ENCODE data around the gene ARRDC1. TPM values are rescaled to one million over a fixed set of nuclear protein-coding genes. Genes with fewer than 3 reads are reported as not detected.
"Not testable (repeated sequence)": the region's sequence is repeated elsewhere in the genome, so short reads cannot be mapped to it uniquely, and the experiment has no call there.

Gene ARRDC1
- total RNA-seq = 109 and 113 TPM in 2 replicates

DNA sequence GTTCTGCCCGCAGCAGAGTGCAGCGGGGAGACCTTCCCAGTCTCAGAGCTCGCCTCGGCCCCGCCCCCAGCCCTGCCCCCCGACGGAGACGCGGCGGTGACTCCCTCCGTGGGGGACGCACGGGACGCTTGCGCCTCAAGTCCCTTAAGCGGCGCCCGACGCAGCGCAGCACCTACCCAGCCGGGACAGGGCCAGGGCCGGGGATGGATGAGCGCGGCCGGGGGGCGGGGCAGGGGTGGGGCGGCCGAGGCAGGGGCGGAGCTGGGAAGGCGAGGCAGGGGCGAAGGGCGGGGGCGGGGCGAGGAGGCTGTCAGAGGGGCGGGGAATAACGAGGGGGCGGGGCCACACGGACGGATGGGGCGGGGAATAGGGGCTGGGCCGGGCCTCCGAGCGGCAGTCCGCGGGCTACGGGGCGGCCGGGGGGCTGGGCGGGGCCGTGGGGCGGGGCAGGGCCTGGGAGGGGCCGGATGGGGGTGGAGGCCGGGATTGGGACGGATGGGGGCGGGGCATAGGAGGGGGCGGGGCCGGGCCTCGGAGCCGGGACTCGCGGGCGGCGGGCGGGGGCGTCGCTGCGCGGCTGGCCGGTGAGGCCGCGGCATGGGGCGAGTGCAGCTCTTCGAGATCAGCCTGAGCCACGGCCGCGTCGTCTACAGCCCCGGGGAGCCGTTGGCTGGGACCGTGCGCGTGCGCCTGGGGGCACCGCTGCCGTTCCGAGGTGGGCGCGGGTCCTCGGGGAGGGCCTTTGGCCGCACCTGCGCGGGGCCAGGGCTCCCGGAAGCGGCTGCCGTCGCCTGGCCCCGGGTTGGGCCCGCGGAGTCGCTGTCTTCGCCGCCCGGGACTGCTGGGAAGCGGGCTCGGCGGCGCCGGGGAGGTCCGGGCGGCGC is at the start of gene ARRDC1:
Gene ARRDC1 (plus strand): TSS at position 566 of the 884 bp plus-strand sequence. CDS start 32 bp downstream, at position 598.
- intact Hi-C loops (cut with micrococcal nuclease) = loop anchor here (1.0 to 5.0 kb wide), 15 partner anchors 13 to 1698 kb away; partner anchors contain the start of genes CAMSAP1, DNLZ, DPH7 and EXD3

DNA sequence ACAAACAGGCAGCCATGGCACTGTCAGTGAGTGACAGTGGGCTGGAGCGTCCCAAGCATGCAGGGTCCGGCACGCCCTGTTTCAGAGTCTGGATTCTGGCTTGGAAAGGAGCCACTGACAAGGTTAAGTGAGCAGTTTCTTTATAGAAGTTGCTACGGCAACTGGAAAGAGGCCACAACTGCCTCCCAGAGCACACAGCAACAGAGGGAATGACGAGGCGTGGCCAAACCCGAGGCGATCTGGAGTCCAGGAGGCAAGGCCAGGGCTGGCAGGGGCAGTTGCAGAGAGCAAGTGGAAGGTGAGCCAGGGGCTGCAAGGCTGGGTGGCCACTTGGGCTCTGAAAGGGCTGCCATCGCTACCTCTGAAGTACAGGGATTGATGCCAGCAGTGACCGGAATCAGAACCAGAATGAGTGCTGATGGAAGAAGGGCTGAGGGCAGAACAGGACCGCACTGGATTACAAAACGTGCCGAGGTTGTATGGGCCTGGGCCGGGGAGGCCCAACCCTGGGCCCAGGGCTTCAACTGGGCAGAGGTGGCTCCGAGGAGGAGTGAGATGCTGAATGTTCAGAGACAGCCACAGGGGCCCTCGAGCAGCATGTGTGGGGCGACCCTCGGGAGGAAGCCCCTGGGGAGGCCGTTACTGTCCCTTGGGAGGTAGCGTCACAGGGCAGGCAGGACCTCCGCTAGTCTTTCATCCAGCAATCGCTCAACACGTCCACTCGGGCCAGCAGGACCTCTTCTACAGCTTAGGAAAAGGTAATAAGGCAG is 49.2 kb upstream of the ARRDC1 start:
- intact Hi-C loops (cut with micrococcal nuclease) = loop anchor here (10.0 kb wide), 1 partner anchor 471 kb away; the partner anchor contains the start of gene MAN1B1

DNA sequence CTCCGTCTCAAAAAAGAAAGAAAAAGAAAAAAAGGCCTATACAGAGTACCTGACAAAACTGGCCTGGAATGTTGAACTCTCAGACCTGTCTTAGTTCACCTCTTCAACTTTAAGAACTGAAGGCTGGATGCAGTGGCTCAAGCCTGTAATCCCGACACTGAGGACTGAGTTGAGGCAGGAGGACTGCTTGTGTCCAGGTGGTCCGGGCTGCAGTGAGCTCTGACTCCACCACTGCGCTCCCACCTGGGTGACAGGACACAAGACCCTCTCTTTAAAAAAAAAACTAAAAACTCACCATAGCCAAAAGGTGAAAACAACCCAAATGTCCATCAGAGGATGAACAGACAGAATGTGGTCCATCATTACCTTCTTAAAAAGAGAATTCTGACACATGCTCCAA is 47.4 kb upstream of the ARRDC1 start:
- intact Hi-C loops (cut with micrococcal nuclease) = loop anchor here (10.0 kb wide), 1 partner anchor 473 kb away; the partner anchor contains the start of gene MAN1B1

- intact Hi-C loops (cut with micrococcal nuclease) = no loop called here
Observed at GRCh38 chr9:137564134-137564533, 41.4 kb upstream of the ARRDC1 start.

GRCh38 chr9:137564817-137565411 is 40.6 kb upstream of the ARRDC1 start:
- intact Hi-C loops (cut with micrococcal nuclease) = no loop called here

- intact Hi-C loops (cut with micrococcal nuclease) = not testable (repeated sequence)
Observed at GRCh38 chr9:137568445-137568844, 37.0 kb upstream of the ARRDC1 start.

DNA sequence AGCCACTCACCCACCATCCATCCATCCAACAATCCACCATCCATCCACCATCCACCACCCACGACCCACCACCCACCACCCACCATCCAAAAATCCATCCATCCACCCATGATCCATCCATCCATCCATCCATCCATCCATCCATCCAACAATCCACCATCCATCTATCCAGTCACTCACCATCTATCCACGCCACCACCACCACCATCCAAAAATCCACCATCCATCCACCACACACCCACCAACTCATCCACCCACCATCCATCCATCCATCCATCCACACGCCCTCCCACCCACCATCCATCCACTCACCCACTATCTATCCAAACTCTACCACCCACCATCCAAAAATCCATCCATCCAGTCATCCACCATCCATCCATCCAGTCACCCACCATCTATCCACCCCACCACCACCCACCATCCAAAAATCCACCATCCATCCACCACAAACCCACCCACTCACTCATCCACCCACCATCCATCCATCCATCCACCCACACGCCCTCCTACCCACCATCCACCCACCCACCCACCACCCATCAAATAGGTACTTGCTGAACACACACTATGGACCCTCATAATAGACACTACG is 35.8 kb upstream of the ARRDC1 start:
- intact Hi-C loops (cut with micrococcal nuclease) = no loop called here

- intact Hi-C loops (cut with micrococcal nuclease) = no loop called here
Observed at GRCh38 chr9:137570566-137570965, 34.9 kb upstream of the ARRDC1 start.

- intact Hi-C loops (cut with micrococcal nuclease) = no loop called here
Observed at GRCh38 chr9:137574192-137574591, 31.3 kb upstream of the ARRDC1 start.

- intact Hi-C loops (cut with micrococcal nuclease) = no loop called here
Observed at GRCh38 chr9:137575364-137575715, 30.1 kb upstream of the ARRDC1 start.

DNA sequence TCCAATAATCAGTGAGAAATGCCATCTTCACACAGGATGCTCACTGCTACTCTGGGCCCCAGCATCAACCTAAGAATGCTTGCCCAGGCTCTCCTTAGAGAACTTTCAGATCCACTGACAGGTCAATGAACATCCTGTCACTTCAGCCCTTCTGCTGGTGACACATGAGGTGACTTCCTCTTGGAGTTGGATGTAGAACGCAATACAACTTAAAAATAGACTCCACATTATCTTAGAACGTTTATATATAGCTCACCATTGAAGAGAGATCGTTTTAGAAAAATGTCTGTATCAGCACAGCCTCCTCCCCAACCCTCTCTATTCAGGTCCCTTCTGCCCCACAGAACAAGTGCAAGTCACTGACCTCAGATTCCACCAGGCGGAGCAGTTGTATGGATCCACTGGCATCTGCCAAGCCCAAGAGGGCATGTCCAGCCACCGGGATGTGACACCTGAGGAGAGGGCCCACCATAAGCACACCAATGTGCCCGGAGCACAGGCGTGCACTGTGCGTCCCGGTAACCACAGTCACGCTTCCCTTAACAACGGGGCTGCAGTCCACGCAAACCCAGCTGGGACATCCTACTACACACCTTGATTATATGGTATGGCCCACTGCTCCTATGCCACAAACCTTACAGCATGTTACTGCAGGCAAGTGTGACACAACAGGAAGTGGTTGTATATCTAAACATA is 29.6 kb upstream of the ARRDC1 start:
- intact Hi-C loops (cut with micrococcal nuclease) = no loop called here

DNA sequence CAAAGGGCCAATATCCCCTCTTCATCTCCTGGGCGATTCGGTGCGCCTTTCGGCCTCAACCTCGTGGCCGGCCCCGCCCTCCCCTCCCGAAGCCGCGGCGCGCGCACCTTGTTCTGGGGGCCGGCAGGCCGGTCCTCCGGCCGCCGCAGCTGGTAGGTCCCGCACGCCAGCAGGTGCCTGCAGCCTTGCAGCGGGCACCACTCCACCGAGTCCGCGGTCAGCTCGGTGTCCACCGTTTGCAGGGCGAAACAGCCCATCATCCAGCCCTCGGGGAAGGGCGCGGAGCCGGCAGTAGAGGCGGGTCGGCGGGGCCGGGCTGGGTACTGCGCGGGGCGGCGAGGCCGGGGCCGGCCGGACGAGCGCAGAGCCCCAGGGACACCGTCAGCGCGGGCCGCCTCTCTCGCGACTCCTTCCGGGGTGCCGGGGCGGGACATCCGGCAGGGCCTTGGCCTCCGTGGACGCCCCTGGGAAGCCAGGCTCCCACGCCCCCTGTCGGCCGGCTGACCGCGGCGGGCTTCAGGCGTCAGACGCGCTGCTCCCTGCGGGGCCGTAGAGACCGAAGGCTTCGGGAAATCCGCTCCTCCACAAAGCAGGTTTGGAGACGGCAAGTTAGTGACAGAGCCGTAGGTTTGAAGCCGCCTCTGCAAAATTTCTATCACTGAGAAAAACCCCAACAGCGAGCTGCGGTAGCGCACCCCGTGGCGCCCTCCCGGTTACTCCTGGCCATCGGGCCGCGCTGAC is 26.8 kb upstream of the ARRDC1 start, which contains the start of gene DPH7:
Gene DPH7 (minus strand): TSS at position 408 of the 741 bp plus-strand sequence. CDS start 148 bp downstream, at position 260.
- intact Hi-C loops (cut with micrococcal nuclease) = loop anchor here (1.0 kb wide), 3 partner anchors 12 to 40 kb away; partner anchors contain the start of genes ARRDC1 and ZMYND19

GRCh38 chr9:137579259-137579604 is 26.3 kb upstream of the ARRDC1 start:
- intact Hi-C loops (cut with micrococcal nuclease) = loop anchor here (1.0 kb wide), 1 partner anchor 11 kb away; the partner anchor contains the start of gene ZMYND19

GRCh38 chr9:137580209-137580953 is 25.1 kb upstream of the ARRDC1 start:
- intact Hi-C loops (cut with micrococcal nuclease) = no loop called here

- intact Hi-C loops (cut with micrococcal nuclease) = no loop called here
Observed at GRCh38 chr9:137580954-137581322, 24.5 kb upstream of the ARRDC1 start.

GRCh38 chr9:137581361-137582285 is 23.9 kb upstream of the ARRDC1 start:
- intact Hi-C loops (cut with micrococcal nuclease) = no loop called here

DNA sequence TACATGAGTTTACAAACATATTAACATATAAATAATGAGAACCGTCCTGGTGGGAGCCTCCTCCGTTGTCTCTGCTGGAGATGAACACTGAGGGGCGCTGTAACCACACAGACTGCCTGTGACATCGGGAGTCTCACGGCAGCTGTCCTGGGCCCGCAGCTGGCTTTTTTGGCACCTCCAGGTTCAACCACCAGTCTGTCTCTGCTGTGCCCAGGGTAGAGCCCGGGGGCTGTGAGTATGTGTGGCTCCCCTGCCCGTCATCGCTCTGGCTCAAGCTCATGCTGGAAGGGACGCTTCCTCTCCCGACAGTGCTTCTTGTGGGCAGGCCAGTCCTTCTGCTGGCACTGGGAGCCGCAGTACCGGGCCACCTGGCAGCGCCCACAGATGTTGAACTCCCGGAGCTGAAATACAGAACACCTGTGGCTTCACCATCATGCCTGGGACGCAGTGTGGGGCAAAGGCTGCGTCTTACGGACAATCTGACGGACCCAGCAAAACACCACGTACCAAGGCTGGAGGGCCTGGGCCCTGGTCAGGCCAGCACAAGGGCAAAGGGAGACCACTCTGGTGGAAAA is 23.1 kb upstream of the ARRDC1 start:
- intact Hi-C loops (cut with micrococcal nuclease) = no loop called here

DNA sequence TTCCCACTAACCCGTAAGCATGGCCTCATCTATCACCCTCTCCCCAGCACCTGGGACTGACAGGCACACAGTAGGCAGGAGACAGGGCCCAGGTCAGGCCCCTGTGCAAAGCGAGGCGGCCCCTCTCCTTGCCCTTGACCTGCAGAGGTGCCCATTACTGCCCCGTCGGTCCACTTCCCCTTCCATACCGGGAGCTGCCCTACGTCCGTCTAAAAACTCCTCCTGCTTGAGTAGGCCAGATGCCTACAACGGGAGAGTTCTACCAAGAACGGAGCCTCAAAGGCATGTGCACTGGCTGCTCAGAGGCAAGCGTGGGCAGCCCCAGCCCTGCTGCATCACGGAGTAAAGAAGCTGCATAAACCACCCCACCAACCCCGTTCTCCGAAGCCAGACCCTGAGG is 22.1 kb upstream of the ARRDC1 start:
- intact Hi-C loops (cut with micrococcal nuclease) = no loop called here

Measured in T-helper 1 cell treated with Interleukin-12 subunit alpha and Interleukin-12 subunit beta and Interleukin-4 antibody, amounts not matched to agents 30 ng/mL and 1 ng/mL, for 36 hours (primary cell).